DMS79 (cell line): ENCODE measurements around the gene ELOVL3.
"Not testable (repeated sequence)": the region's sequence is repeated elsewhere in the genome, so short reads cannot be mapped to it uniquely, and the experiment has no call there.

Source experiments
- DNase-seq: peaks from one replicate; lab custom pipeline; 2025; lab: John Stamatoyannopoulos, UW

Gene ELOVL3

GRCh38 chr10:102225646-102226541, at the start of gene ELOVL3:
Gene ELOVL3, plus strand, starts transcription at chr10:102226299. Its CDS starts 250 bp downstream, at chr10:102226549.
- no peak for DNase-seq

- DNase-seq = no peak
Observed at GRCh38 chr10:102184606-102185005, 41.5 kb upstream of the ELOVL3 start.

- DNase-seq = no peak
Observed at GRCh38 chr10:102185272-102185671, 40.8 kb upstream of the ELOVL3 start.

- DNase-seq = no peak
Observed at GRCh38 chr10:102185811-102186527, 40.1 kb upstream of the ELOVL3 start.

GRCh38 chr10:102188298-102188940, 37.7 kb upstream of the ELOVL3 start:
- no peak for DNase-seq

- DNase-seq = not testable (repeated sequence)
Observed at GRCh38 chr10:102188941-102189898, 36.9 kb upstream of the ELOVL3 start.

- DNase-seq = no peak
Observed at GRCh38 chr10:102191956-102192355, 34.1 kb upstream of the ELOVL3 start.

GRCh38 chr10:102195296-102195870, 30.7 kb upstream of the ELOVL3 start:
- no peak for DNase-seq

GRCh38 chr10:102196893-102197292, 29.2 kb upstream of the ELOVL3 start:
- no peak for DNase-seq

- DNase-seq = no peak
Observed at GRCh38 chr10:102198027-102198426, 28.1 kb upstream of the ELOVL3 start.

GRCh38 chr10:102200751-102201640, 25.1 kb upstream of the ELOVL3 start:
- no peak for DNase-seq

- DNase-seq = no peak
Observed at GRCh38 chr10:102202386-102202785, 23.7 kb upstream of the ELOVL3 start.

GRCh38 chr10:102208311-102209035, 17.6 kb upstream of the ELOVL3 start:
- DNase-seq = no peak

- DNase-seq = no peak
Observed at GRCh38 chr10:102211615-102212299, 14.3 kb upstream of the ELOVL3 start.

- not testable (repeated sequence) for DNase-seq
Observed at GRCh38 chr10:102213599-102213998, 12.5 kb upstream of the ELOVL3 start.

- DNase-seq = no peak
Observed at GRCh38 chr10:102219370-102219769, 6.7 kb upstream of the ELOVL3 start.

- DNase-seq = no peak
Observed at GRCh38 chr10:102220612-102221011, 5.5 kb upstream of the ELOVL3 start.

- no peak for DNase-seq
Observed at GRCh38 chr10:102222797-102223196, 3.3 kb upstream of the ELOVL3 start.

- no peak for DNase-seq
Observed at GRCh38 chr10:102226542-102226870, 407 bp downstream of the ELOVL3 start.
